Measurements from ENCODE around the gene TSSK3.

TSSK3 gene

GRCh38 chr1:32400876-32401631, 38.7 kb downstream of the TSSK3 start:
- DNase-seq (ENCODE audit: low spot score), result peak; percentile 95

GRCh38 chr1:32404946-32405345, 42.6 kb downstream of the TSSK3 start:
- peak; percentile 25 for DNase-seq (ENCODE audit: low spot score)

- DNase-seq (ENCODE audit: low spot score), result no peak
Measured at GRCh38 chr1:32405672-32406467, 43.5 kb downstream of the TSSK3 start.

- no peak for DNase-seq (ENCODE audit: low spot score)
Measured at GRCh38 chr1:32406629-32407111, 44.3 kb downstream of the TSSK3 start.

GRCh38 chr1:32411261-32411660, 48.9 kb downstream of the TSSK3 start:
- no peak for DNase-seq (ENCODE audit: low spot score)

- peak; percentile 66 for DNase-seq (ENCODE audit: low spot score)
Measured at GRCh38 chr1:32413507-32414185, 51.3 kb downstream of the TSSK3 start.
